Measurements from ENCODE around the gene EFNA2.
"Not testable (repeated sequence)": the region's sequence is repeated elsewhere in the genome, so short reads cannot be mapped to it uniquely, and the experiment has no call there.

The EFNA2 gene

DNA sequence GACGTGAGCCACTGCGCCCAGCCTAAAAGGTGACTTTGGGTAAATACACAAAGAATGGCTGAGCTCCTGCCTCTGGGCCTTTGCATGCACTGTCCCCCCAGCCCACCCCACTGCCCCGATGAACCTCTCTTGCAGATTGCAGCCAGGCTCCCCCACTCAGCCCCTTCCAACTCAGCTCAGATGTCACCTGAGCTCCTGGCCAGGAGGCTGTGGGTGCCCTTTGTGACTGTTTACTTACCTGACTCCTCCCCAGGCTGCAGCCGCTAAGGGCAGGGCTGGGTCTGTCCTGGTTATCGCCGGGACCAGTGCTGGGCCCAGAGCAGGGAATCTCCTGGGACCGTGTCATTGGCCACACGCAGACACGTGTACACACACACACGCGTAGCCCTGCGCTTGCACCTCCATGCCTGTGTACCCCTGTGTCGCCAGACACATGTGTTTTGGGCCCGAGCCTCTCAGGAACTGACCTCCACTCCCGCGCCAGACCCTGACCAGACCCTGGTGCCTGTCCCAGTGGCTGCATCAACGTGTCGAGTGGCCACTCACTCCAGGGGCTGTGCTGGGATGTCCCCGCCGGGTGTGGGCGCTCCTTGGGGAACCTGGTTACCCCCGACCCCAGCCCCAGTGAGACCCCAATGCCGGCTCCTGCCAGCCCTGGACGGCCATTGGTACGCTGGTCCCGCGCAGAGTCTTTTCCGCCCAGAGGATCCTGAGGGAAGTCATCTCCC is 18.7 kb downstream of the EFNA2 start:
- no peaks in the 10 kb centered on the region for H3K36me3 ChIP-seq (replicated peaks)
- in situ Hi-C loops (cut with HindIII; ENCODE audit: low pct_ligation_motif_present, low sequenced_read_pairs) = no loop called here
- H3K27ac ChIP-seq = no peak overlapping the region
- TF ChIP-seq, protein P1, sequence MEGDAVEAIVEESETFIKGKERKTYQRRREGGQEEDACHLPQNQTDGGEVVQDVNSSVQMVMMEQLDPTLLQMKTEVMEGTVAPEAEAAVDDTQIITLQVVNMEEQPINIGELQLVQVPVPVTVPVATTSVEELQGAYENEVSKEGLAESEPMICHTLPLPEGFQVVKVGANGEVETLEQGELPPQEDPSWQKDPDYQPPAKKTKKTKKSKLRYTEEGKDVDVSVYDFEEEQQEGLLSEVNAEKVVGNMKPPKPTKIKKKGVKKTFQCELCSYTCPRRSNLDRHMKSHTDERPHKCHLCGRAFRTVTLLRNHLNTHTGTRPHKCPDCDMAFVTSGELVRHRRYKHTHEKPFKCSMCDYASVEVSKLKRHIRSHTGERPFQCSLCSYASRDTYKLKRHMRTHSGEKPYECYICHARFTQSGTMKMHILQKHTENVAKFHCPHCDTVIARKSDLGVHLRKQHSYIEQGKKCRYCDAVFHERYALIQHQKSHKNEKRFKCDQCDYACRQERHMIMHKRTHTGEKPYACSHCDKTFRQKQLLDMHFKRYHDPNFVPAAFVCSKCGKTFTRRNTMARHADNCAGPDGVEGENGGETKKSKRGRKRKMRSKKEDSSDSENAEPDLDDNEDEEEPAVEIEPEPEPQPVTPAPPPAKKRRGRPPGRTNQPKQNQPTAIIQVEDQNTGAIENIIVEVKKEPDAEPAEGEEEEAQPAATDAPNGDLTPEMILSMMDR (IDR thresholded peaks at IDR 0.05; ENCODE audit: low read depth, low read length, missing control alignments) = no peak
- no peak for DNase-seq
- no peak overlapping the region for H3K4me3 ChIP-seq (ENCODE audit: low read depth, low read length)
- H3K27me3 ChIP-seq (replicated peaks) = peaks cover 10% of the 10 kb centered on the region

DNA sequence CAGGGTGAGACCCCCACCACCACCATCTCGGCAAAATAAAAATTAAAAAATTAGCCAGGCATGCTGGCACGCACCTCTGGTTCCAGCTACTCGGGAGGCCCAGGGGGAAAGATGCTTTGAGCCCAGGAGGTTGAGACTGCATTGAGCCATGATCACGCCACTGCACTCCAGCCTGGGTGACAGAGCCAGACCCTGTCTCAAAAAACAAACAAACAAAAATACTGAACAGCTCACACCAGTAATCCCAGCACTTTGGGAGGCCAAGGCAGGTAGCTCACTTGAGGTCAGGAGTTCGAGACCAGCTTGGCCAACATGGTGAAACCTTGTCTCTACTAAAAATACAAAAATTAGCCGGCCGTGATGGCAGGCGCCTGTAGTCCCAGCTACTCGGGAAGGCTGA is 19.7 kb downstream of the EFNA2 start:
- in situ Hi-C loops (cut with HindIII; ENCODE audit: low pct_ligation_motif_present, low sequenced_read_pairs); H3K36me3 ChIP-seq (replicated peaks); H3K27me3 ChIP-seq (replicated peaks); H3K27ac ChIP-seq; H3K4me3 ChIP-seq (ENCODE audit: low read depth, low read length); DNase-seq: not testable (repeated sequence)

DNA sequence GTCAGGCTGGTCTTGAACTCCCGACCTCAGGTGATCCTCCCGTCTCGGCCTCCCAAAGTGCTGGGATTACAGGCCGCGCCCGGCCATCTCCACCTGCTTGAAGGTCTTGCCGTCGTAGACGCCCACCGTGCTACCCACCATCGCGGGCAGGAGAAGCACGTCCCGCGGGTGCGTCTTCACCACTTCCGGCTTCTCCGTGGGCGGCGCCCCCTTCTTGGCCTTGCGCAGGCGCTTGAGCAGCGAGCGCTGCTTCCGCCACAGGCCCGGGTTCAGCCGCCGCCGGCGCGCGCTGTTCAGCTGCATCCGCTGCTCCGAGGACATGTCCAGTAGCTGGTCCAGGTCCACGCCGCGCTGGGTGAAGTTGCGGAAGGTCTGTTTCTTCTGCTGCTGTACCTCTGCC is 21.6 kb downstream of the EFNA2 start:
- no peaks in the 10 kb centered on the region for H3K36me3 ChIP-seq (replicated peaks)
- in situ Hi-C loops (cut with HindIII; ENCODE audit: low pct_ligation_motif_present, low sequenced_read_pairs) = no loop called here
- peaks cover 6% of the 10 kb centered on the region for H3K27me3 ChIP-seq (replicated peaks)
- no peak for DNase-seq
- no peak overlapping the region for H3K27ac ChIP-seq
- H3K4me3 ChIP-seq (ENCODE audit: low read depth, low read length) = no peak overlapping the region
- TF ChIP-seq, protein P1 (IDR thresholded peaks at IDR 0.05; ENCODE audit: low read depth, low read length, missing control alignments) = no peak

DNA sequence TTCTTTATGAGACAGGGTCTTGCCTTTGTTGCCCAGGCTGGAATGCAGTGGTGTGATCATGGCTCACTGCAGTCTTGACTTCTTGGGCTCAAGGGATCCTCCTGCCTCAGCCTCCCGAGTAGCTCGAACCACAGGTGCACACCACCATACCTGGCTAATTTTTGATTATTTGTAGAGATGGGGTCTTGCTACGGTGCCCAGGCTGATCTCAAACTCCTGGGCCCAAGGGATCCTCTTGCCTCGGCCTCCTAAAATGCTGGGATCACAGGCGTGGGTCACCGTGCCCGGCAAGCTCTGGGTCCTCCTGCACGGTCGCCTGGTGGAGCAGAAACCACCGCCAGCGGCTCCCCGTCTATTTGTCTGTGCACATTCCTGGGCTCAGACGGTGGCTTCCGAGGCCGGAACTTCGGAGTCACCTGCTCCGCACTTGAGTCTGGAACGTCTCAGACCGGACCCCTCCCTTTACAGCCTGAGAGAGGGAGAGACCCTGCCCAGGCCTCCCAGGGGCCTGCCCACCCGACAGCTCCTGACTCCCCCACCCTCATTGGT is 22.2 kb downstream of the EFNA2 start:
- H3K4me3 ChIP-seq (ENCODE audit: low read depth, low read length) = no peak overlapping the region
- no peaks in the 10 kb centered on the region for H3K36me3 ChIP-seq (replicated peaks)
- in situ Hi-C loops (cut with HindIII; ENCODE audit: low pct_ligation_motif_present, low sequenced_read_pairs) = no loop called here
- peaks cover 2% of the 10 kb centered on the region for H3K27me3 ChIP-seq (replicated peaks)
- TF ChIP-seq, protein P1 (IDR thresholded peaks at IDR 0.05; ENCODE audit: low read depth, low read length, missing control alignments) = no peak
- H3K27ac ChIP-seq = no peak overlapping the region
- DNase-seq = no peak

DNA sequence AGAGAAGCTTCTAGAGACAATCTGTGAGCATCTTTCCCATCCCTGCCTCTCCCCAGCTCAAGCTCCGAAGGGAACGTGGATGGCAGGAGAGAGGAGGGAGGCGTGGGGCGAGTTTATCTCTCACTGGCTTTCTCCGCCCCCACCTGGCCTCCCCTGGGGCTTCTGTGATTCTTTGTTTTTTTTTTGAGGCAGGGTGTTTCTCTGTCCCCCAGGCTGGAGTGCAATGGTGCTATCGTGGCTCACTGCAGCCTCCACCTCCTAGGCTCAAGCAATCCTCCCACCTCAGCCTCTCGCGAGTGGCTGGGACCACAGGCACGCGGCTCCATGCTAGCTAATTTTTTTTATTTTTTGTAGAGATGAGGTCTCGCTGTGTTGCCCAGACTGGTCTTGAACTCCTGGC is 23.0 kb downstream of the EFNA2 start:
- in situ Hi-C loops (cut with HindIII; ENCODE audit: low pct_ligation_motif_present, low sequenced_read_pairs) = no loop called here
- no peaks in the 10 kb centered on the region for H3K27me3 ChIP-seq (replicated peaks)
- no peak for DNase-seq
- H3K4me3 ChIP-seq (ENCODE audit: low read depth, low read length) = no peak overlapping the region
- TF ChIP-seq, protein P1 (IDR thresholded peaks at IDR 0.05; ENCODE audit: low read depth, low read length, missing control alignments) = no peak
- H3K27ac ChIP-seq = no peak overlapping the region
- H3K36me3 ChIP-seq (replicated peaks) = no peaks in the 10 kb centered on the region

DNA sequence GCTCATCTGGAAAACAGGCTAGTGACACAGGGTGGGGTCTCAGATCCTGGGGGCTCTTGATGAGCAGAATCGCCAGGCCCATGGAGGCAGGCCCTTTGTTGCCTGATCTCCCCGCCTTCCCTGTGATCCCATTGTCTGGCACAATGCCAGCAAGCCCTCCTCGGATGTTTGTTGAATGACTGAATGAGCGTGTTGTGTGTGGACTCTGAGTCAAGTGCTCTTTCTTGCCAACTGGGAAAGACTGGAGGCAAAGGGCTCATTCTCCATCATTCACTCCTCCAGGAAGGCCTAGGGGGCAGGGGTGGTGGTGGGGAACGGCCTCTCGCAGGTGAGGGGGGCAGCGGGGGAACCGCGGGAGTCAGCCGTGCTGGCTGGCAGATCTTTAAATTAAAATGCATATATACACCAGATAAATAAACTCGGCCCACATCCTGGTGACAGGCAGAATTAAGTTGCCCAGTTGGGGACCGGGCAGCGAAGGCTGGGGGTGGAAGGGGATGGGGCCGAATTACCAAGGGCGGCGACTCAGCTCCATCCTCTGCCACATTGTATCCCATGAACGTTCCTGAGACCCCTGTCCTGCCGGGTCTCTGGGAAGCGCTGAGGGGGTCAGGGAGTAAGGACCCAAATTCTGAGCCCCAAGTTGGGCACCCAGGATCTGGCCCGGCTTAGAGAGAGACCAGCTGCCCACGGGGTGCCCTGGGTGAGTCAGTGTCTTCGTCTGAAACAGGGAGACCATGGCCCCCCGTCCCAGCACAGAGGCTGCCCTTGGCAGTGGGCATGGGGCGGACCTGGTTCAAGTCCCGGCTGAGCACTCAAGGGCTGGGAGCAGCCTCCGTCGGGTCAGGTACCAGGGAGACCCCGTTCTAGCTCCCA is 24.5 kb downstream of the EFNA2 start:
- in situ Hi-C loops (cut with HindIII; ENCODE audit: low pct_ligation_motif_present, low sequenced_read_pairs) = no loop called here
- no peak overlapping the region for H3K4me3 ChIP-seq (ENCODE audit: low read depth, low read length)

More for the DNA sequence above, 24.5 kb downstream of the EFNA2 start:
- TF ChIP-seq, protein P1 (IDR thresholded peaks at IDR 0.05; ENCODE audit: low read depth, low read length, missing control alignments) = no peak
- Histone ChIP-seq H3K36me3 (replicated peaks) (no peaks in the 10 kb centered on the region), H3K27me3 (replicated peaks) (no peaks in the 10 kb centered on the region), H3K27ac (no peak overlapping the region)
- no peak for DNase-seq
